H54 (cell line): ENCODE results near the gene SSH3.

ENCODE experiments used
- DNase-seq: peaks from one replicate; pipeline ENCODE4 v3.0.0; 2011; ENCODE audit warnings: low spot score, mixed read lengths; ENCODE audit not compliant: insufficient read length
- FAIRE-seq: peaks from 3 replicates; lab custom pipeline; 2011; peaks lifted over from hg19 to GRCh38; lab: Jason Lieb, UNC
- POLR2A ChIP-seq: IDR thresholded peaks from 2 replicates; pipeline ENCODE4 v1.6.1; 2011; ENCODE audit warnings: low read depth, mild to moderate bottlenecking, low read length

SSH3 gene

DNA sequence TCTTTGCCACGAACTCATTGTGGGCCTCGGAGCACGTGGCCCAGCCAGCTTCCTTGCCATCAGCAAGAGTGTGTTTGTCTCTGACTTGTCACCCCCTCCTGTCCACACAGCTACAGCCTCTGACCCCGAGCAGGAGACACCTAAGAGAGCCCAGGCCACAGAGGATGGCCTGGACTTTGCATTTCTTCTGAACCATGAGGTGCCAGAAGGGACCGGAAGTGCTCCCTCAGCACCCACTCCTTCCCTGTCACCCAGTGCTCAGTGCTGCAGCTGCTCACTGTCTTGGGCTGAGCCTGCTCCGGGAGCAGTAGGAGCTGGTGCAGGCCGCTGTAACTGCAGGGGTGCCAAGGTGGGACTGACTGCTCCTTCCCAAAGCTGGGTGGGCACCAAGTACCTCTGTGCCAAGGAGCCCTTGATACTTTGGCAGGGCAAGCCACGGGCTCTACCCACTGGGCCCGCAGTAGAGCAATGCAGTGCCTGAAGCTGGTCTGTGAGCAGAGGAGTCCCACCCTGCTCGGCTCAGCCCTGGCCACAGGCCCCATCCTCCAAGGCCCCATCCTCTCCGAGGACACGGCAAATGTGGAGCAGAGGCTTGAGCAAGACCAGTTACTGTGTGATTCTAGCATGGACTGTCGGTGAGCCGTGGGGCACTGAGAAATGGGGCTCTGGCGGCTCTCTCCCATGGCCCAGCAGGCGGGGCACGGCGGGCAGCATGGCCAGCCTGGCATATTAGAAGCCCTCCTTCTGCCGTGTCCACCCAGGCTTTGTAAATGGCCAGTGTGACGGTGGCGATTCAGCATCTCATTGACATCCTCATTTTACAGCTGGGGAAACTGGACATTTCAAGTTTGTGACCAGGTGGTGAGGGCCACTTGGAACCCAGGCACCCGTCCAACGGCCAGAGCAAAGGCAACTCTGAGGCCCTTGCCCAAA lies 30.7 kb upstream of the SSH3 start:
- no peak for DNase-seq
- no peak for TF ChIP-seq POLR2A
- no peak for FAIRE-seq

DNA sequence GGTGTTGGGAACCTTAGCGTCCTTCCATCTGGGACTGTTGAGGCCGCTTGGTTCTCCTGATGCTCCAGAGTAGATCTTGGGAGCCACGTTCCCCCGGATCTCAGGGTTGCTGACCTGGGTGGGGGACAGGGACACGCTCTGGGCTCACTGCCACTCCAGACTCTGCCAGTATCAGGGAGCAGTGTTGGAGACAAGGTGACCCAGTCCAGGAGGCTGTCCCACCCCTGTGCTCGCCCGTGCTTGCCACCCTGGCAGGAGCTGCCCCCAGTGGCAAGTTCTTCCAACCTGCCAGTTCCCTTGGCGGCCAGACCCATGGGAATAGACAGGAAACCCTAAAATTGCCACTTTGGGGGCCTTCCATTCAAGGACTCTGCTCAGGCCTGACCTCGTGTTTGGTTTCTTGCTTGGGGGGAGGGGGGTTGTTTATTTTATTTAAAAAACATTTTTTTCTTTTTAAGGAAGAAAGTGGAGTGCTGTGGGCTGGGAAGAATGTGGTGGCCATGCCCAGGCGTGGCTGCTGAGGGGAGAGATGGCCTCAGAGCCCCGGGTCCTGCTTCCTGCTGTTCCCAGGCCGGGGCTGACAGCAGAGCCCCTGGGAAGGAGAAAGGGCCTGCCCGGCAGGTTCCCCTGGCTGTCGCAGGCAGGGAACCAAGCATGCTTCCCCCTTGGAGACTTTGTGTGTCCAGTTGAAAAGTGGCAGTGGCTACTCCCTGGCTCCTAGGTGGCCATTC lies 29.9 kb upstream of the SSH3 start:
- DNase-seq, result no peak
- FAIRE-seq, result no peak
- no peak for TF ChIP-seq POLR2A

DNA sequence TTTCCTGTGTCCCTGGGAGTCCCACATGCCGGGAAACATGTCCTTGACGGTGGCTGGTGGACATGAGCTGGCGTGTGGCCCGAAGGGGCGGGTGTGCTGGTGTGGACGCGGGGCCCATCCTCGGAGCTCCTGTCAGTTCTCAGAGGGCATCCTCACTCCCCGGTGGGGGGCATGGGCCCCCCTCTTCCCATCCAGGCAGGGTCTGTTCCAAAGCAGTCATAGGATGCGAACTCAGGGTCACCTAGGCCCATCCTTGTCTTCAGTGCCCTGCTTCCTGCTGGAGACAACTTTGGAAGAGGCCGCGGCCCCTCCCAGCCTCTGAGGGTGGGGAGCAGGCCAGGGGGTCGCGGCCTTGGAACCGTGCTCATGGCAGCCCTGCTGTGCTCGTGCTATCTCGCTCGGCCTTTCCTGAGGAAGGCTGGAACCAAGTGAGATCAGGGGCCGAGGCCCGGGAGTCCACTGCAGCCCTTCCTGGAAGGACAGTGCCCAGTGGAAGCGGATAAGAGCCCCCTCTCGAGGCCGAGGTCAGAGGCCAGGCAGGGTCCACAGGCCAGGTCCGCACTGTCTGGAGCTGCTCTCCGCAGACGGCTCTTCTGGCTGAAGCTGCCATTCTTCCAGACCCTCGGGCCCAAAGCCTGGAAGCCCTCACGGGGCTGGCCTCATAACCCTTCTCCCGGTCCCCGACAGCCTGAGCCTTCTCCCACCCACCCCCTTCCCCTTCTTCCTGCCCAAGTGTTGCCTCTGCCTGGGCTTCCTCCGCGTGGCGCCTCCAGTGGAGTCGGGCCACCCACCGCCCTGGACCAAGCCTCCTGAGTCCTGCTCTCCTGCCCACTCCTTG lies 28.3 kb upstream of the SSH3 start:
- FAIRE-seq (no peak), DNase-seq (no peak)
- no peak for TF ChIP-seq POLR2A

DNA sequence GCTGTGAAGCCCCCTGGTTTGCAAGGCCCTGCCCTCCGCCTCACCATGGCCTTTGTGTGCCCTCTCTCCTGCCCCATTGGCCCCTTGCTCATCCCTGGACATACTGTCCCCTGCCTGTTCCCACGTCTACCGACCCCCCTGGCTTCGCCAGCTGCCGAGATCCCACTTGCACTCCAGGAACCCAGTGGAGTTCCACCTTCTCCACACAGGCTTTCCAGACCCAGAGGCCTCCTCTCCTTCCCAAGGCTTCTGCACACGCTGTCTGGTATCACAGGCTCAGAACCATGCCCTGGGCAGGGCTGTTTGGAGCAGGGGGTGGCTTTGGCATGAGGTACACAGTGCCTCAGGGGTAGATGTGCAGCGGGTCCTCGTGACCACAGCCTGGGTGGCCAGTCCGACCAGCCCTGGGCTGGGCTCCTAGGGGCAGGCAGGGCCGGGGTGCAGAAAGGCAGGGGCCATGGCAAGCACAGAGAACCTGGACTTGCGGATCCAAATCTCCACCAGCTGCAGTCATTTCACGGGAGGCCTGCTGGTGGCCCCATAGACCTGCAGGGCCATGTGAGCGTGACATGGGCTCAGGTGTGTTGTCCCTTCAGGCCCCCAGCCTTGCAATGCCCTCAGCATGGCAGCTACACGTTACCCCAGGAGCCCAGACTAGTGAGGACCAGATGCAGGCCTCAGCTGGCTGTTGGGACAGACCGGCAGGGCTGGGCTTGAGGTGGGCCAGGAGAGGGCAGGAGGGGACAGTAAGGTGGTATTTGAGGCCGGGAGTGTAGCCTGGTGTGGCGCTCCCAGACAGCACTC lies 27.5 kb upstream of the SSH3 start:
- TF ChIP-seq POLR2A, result no peak
- no peak for FAIRE-seq
- DNase-seq, result no peak

DNA sequence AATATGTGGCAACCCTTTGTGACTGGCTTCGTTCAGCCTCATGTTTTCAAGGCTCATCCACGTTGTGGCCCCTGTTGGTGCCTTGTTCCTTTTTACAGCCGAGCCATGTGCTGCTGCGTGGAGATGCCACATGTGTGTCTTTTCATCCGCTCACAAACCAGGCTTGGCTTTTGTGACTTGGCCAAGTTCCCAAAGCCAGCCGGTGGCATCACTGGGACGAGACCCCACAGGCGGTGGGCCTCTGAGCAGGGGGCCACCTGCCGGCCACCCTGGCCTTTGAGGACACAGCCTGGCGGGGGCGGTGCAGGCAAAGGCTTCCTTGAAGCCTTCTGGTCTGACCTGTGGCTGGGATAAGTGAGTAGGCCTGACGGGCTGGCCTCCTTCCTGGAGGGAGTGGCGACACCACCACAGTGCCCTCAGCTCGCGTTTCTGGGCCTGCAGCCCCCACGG lies 26.5 kb upstream of the SSH3 start:
- no peak for FAIRE-seq
- TF ChIP-seq POLR2A, result no peak
- no peak for DNase-seq

DNA sequence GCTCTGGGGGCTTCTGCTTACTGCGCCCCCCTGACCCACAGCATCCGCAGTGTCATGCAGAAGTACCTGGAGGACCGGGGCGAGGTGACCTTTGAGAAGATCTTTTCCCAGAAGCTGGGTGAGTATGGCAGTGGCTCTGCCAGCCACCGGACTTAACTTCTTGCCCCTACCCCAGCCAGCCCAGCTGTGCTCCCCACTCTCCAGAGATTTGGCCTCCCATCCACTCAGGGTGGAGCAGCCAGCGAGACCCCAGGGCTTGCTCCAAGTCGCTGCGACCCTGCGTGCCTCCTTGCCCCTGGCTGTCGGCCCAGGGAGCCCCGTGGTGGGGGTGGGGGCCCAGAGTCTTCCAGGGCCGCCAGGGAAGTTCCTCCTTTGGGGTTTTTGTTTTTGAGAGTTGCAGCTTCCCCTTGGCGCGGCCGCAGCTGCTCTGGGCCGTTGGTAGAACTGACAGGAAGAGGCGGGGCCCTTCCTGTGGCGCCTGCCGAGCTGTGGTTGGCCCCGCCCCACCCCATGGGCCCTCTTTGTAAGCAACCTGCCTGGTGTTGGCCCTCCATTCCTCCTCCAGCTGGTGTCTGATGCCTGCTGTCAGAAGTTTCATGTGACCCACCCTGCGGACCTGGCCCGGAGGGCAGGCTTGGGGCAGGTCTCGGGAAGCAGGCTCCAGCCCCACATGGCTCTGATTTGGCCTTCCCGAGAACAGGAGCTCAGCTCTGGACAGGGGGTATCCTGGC lies 25.9 kb upstream of the SSH3 start:
- FAIRE-seq (no peak), DNase-seq (peak; percentile 78)
- no peak for TF ChIP-seq POLR2A

DNA sequence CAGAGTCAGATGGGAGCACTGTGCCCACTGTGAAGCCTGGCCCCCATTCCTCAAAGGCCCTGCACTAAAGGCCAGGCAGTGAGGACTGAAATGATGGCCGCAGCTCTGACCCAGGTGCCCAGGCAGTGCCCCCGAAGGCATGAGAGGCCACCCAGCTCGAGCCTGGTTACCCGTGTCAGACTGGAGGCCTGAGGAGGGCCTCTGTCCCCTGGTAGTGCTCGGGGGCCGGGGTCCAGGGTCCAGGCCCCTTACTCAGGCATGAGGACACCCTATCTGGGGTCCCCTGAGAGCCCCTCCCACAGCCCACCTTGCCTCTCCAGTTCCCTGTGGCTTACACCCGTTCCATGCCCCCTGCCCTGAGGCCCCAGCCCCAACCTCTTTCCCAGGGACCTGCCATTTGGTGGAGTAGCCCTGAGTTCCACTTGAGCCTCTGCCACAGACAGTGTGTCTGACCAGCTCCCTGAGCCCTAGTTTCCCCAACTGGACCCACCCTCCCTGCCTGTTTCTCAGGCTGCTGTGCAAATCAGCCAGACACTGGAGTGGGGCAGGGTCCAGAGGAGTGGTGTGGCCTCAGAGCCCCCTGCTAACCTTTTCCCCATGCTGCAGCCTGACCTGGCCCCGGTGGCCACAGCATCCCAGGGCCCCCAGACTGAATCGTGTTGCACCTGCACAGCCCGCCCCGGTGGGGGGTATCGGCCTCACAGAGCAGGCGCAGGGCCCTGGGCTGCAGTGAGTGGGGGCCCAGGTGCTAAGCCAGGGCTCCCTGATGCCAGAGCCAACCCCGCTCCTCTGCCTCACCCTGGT lies 25.0 kb upstream of the SSH3 start:
- DNase-seq (no peak), FAIRE-seq (no peak)
- no peak for TF ChIP-seq POLR2A

DNA sequence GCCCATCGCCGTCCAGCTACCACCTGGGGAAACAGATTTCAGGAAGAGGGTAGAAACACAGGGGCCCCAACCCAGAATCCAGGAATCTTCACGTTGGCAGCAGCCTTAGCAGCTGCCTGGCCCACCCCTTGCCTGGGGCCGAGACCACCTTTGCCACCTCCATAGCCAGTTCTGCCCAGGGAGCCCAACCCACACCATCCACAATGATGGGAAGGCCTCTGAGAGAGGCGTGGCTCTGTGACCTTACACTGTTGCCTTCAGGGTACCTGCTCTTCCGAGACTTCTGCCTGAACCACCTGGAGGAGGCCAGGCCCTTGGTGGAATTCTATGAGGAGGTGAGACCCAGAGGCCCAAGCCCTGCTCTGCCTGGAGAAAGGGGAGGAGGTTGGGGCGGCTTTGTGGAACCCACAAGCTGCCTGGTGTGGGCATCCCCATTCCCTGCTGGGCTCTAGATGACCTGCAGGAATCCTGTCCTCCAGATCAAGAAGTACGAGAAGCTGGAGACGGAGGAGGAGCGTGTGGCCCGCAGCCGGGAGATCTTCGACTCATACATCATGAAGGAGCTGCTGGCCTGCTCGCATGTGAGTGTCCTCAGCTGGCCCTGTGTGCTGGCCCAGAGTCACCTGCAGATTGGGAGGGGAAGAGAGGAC lies 24.3 kb upstream of the SSH3 start:
- no peak for FAIRE-seq
- DNase-seq, result no peak
- no peak for TF ChIP-seq POLR2A

DNA sequence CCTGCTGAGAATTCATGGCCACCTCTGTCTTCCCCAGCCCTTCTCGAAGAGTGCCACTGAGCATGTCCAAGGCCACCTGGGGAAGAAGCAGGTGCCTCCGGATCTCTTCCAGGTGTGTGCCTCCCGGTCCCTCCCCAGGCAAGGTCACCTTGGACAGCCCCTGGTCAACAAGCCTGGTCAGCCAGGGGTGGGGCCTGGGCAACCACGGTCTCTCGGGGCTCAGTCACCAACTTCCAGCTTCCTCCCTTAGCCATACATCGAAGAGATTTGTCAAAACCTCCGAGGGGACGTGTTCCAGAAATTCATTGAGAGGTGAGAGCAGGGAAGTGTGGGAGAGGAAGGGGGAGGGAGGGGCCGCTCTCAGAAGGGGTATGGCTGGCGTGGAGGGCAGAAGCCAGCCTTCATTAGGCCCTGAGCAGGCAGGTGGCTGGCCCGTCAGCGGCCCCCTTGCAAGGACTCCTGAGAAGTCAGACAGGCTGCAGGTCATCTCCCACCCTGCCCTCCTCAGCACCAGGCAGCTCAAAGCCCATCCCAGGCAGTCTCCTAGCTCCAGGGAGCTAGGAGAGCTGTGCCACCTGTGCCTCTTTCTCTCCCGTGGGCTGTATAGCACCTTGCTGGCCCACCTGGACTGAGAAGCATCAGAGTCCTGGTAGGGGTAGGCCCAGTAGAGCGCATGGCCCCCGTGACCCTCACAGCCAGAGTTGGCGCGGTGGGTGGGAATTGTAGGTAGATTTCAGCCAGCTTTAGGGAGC lies 23.6 kb upstream of the SSH3 start:
- DNase-seq (no peak), FAIRE-seq (no peak)
- TF ChIP-seq POLR2A, result no peak

DNA sequence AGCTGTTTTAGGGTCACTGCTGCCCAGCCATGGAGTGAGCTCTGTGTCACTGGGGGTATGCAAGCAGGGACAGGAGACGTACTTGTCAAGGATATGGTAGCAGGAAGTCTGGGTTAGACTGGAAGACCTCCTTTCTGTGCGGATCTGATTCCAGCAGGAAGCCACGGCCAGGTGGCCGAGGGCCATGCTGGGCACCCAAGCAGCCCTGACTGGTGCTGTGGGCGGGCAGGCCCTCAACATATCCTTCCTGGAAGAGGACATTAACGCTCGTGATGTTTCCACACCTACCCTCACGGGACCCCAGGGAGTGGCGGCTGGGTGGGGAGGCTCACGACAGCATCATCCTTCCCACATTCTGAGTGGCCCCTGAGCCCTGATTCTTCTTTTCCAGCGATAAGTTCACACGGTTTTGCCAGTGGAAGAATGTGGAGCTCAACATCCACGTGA lies 23.0 kb upstream of the SSH3 start:
- DNase-seq (no peak), FAIRE-seq (no peak)
- TF ChIP-seq POLR2A, result no peak
